Measurements from ENCODE around the gene ACOT11.

GRCh38 chr1:54572542-54572850, 24.5 kb downstream of the ACOT11 start:
- TF ChIP-seq EZH2 (IDR thresholded peaks at IDR 0.05; ENCODE audit: low read depth) (no peak), CTCF (conservative IDR thresholded peaks at IDR 0.05) (no peak)

All from PC-9 (cell line).